Endothelial cell of umbilical vein (primary cell): Measurements from ENCODE around the gene PPP2R2C. TPM values are rescaled to one million over a fixed set of nuclear protein-coding genes. Genes with fewer than 3 reads are reported as not detected.

Experiments used
- BruUV-seq: library from RNA; stranded (reverse); fragments of 400-500 nt; replicated peaks from 2 replicates; lab custom pipeline; 2021; lab: Mats Ljungman, UMichigan
- CTCF ChIA-PET: fragments of 300-600, 350-600 bp; sonication (Branson Sonifier 250); formaldehyde crosslinking; loops from one replicate; lab custom pipeline; 2021; ENCODE audit warnings: antibody characterized with exemption, inconsistent platforms; lab: Charles Lee
- POLR2A ChIA-PET: fragments of 300-600, 350-600 bp; sonication (Branson Sonifier 250); formaldehyde crosslinking; loops from one replicate; lab custom pipeline; 2021; ENCODE audit warnings: antibody characterized with exemption, inconsistent platforms; lab: Charles Lee
- DNase-seq: peaks from one replicate; pipeline ENCODE4 v3.0.0-alpha.2; 2011; ENCODE audit warnings: low read depth, low spot score
- FAIRE-seq: peaks from 2 replicates; lab custom pipeline; 2011; peaks lifted over from hg19 to GRCh38; lab: Jason Lieb, UNC
- H2AFZ ChIP-seq: 2 replicates; pipeline ENCODE4 v1.6.0; 2012; ENCODE audit warnings: low read depth, low read length, control low read depth, inconsistent platforms
- H3K27ac ChIP-seq: 2 replicates; pipeline ENCODE4 v1.5.1; 2011; ENCODE audit warnings: low read depth, mild to moderate bottlenecking, control low read depth, low read length, moderate library complexity; ENCODE audit not compliant: insufficient read depth
- H3K27me3 ChIP-seq, 2 experiments: 2 replicates each; pipeline versions ENCODE4 v1.6.0 to v1.6.1; 2011; ENCODE audit warnings: low read length in 2 of 2, mixed read lengths in 1 of 2; ENCODE audit not compliant: control insufficient read depth in 2 of 2, insufficient read depth in 2 of 2
- H3K36me3 ChIP-seq, 2 experiments: 2 replicates in 1 of 2; 3 replicates in 1 of 2; pipeline ENCODE4 v1.5.1; 2011; ENCODE audit warnings: low read length in 2 of 2, mild to moderate bottlenecking in 1 of 2, moderate library complexity in 1 of 2; ENCODE audit not compliant: control insufficient read depth in 2 of 2, insufficient read depth in 2 of 2; ENCODE audit errors: extremely low read depth in 1 of 2
- H3K4me1 ChIP-seq: 3 replicates; pipeline ENCODE4 v1.5.1; 2011; ENCODE audit warnings: mild to moderate bottlenecking, low read length; ENCODE audit not compliant: control insufficient read depth, insufficient read depth; ENCODE audit errors: extremely low read depth
- H3K4me2 ChIP-seq: 2 replicates; pipeline ENCODE4 v1.6.1; 2011; ENCODE audit warnings: low read length, control low read depth, mixed read lengths; ENCODE audit not compliant: insufficient read depth
- H3K4me3 ChIP-seq, 3 experiments: fragments of 200-600 bp in 1 of 3; sonication (generic), shearing (Covaris generic) in 1 of 3; replicated peaks in 1 of 3; 2 replicates each; pipeline ENCODE4 v1.5.1; 2011 to 2016; ENCODE audit warnings: control low read depth in 3 of 3, low read length in 3 of 3, mild to moderate bottlenecking in 2 of 3, inconsistent platforms in 1 of 3, low read depth in 1 of 3, moderate library complexity in 1 of 3; ENCODE audit not compliant: insufficient read depth in 1 of 3
- H3K79me2 ChIP-seq: 2 replicates; pipeline ENCODE4 v1.6.0; 2012; ENCODE audit warnings: low read length, inconsistent platforms; ENCODE audit not compliant: control insufficient read depth, insufficient read depth
- H3K9ac ChIP-seq: replicated peaks from 2 replicates; pipeline ENCODE3; 2011; ENCODE audit warnings: low read length, control low read depth; ENCODE audit not compliant: insufficient read depth; ENCODE audit errors: extremely low read depth
- H3K9me1 ChIP-seq: replicated peaks from 3 replicates; pipeline ENCODE4 v1.6.0; 2011; ENCODE audit warnings: mild to moderate bottlenecking, low read length; ENCODE audit not compliant: control insufficient read depth, insufficient read depth; ENCODE audit errors: extremely low read depth
- H3K9me3 ChIP-seq: replicated peaks from 2 replicates; pipeline ENCODE4 v1.5.1; 2012; ENCODE audit warnings: low read length, inconsistent platforms; ENCODE audit not compliant: control insufficient read depth, insufficient read depth
- H4K20me1 ChIP-seq: replicated peaks from 2 replicates; pipeline ENCODE3; 2011; ENCODE audit warnings: mild to moderate bottlenecking, low read length; ENCODE audit not compliant: control insufficient read depth, insufficient read depth; ENCODE audit errors: extremely low read depth
- CTCF ChIP-seq, 2 donors: IDR thresholded peaks; 1 replicate in 1 of 2; 2 replicates in 1 of 2; pipeline ENCODE4 v1.5.1; 2011; ENCODE audit warnings: low read length in 2 of 2, mild to moderate bottlenecking in 2 of 2, moderate library complexity in 2 of 2, control low read depth in 1 of 2, inconsistent platforms in 1 of 2, low read depth in 1 of 2; ENCODE audit not compliant: insufficient read depth in 1 of 2; ENCODE audit errors: extremely low read depth in 1 of 2
- EZH2 ChIP-seq: IDR thresholded peaks from 2 replicates; pipeline ENCODE4 v1.6.1; 2012; ENCODE audit warnings: borderline replicate concordance, low read depth, mild to moderate bottlenecking, moderate library complexity, low read length, inconsistent platforms; ENCODE audit not compliant: severe bottlenecking
- FOS ChIP-seq: IDR thresholded peaks from 2 replicates; pipeline ENCODE4 v1.6.1; 2011; ENCODE audit warnings: mild to moderate bottlenecking, low read length, moderate library complexity, borderline replicate concordance; ENCODE audit not compliant: insufficient read depth
- GATA2 ChIP-seq: IDR thresholded peaks from 2 replicates; pipeline ENCODE4 v1.7.0; 2011; ENCODE audit warnings: low read depth, mild to moderate bottlenecking, moderate library complexity, mixed read lengths, low read length; ENCODE audit not compliant: insufficient read length, insufficient read depth
- JUN ChIP-seq: IDR thresholded peaks from 2 replicates; pipeline ENCODE4 v1.6.1; 2011; ENCODE audit warnings: borderline replicate concordance, low read depth; ENCODE audit not compliant: insufficient read length, insufficient read depth
- MYC ChIP-seq: IDR thresholded peaks from one replicate; pipeline ENCODE4 v1.6.1; 2011; ENCODE audit warnings: mild to moderate bottlenecking, low read depth, low read length
- POLR2A ChIP-seq: IDR thresholded peaks from 2 replicates; pipeline ENCODE4 v1.6.1; 2012; ENCODE audit warnings: low read depth, mild to moderate bottlenecking, control low read depth, low read length
- POLR2AphosphoS5 ChIP-seq: IDR thresholded peaks from 2 replicates; pipeline ENCODE4 v1.6.1; 2012; ENCODE audit warnings: low read depth, mild to moderate bottlenecking, control low read depth, low read length, moderate library complexity; ENCODE audit not compliant: insufficient read depth
- dilution Hi-C: fragments of 300-500 bp; cut with MboI; formaldehyde crosslinking; loops from one replicate; pipeline ENCODE4 v1.15.0; 2019; ENCODE audit warnings: low sequenced_read_pairs; ENCODE audit not compliant: extremely low pct_ligation_motif_present
- intact Hi-C: fragments of 100-400 bp; cut with micrococcal nuclease; formaldehyde crosslinking; loops from one replicate; pipeline ENCODE4 v1.10.0; 2022
- polyA plus RNA-seq, 4 experiments: library from polyadenylated mRNA; depleted of rRNA in 3 of 4; stranded (reverse) in 3 of 4; unstranded in 1 of 4; fragments of >200 nt; gene quantifications; 2 replicates each; pipeline versions ENCODE4 v1.2.1 to v1.2.3, GENCODE V29; 2011 to 2012; ENCODE audit warnings: missing spikeins in 1 of 4
- total RNA-seq: library from RNA; stranded (reverse); gene quantifications from 2 replicates; pipeline ENCODE4 v1.2.3, GENCODE V29; 2021
- TF ChIP-seq, protein P1 (sequence below): IDR thresholded peaks from 2 replicates; pipeline ENCODE4 v1.6.1; 2011; ENCODE audit not compliant: insufficient read depth, insufficient read length

Gene PPP2R2C
- total and polyA plus RNA-seq, 2 donors (not counting 3 experiments of a cell fraction or from before 2014, with no cell fraction given): 0.03 to 0.09 TPM

GRCh38 chr4:6469898-6470501 lies 2.4 kb downstream of the PPP2R2C start:
- Histone ChIP-seq H3K79me2 (no peaks in the 10 kb centered on the region), H3K27me3 (peaks cover 29 to 32% of the 10 kb centered on the region in 2 experiments), H3K9me1 (no peaks in the 10 kb centered on the region), H3K27ac (no peak overlapping the region), H3K36me3 (no peaks in the 10 kb centered on the region), H3K9ac (no peak overlapping the region), H3K4me2 (no peak overlapping the region), H3K4me3 (no peak overlapping the region), H2AFZ (no peak overlapping the region), H3K9me3 (no peaks in the 10 kb centered on the region), H3K4me1 (no peaks in the 10 kb centered on the region), H4K20me1 (peaks cover 3% of the 10 kb centered on the region)
- ChIA-PET CTCF (no interaction called here), POLR2A (no interaction called here)
- TF ChIP-seq POLR2A: no peak
- TF ChIP-seq JUN: no peak
- TF ChIP-seq FOS: no peak
- no peak for TF ChIP-seq EZH2
- TF ChIP-seq, protein P1, sequence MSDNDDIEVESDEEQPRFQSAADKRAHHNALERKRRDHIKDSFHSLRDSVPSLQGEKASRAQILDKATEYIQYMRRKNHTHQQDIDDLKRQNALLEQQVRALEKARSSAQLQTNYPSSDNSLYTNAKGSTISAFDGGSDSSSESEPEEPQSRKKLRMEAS: no peak
- no peak for TF ChIP-seq CTCF (IDR thresholded peaks at IDR 0.05; ENCODE audit: extremely low read depth in 1 of 2, insufficient read depth in 1 of 2, low read depth in 1 of 2, low read length in 2 of 2)
- TF ChIP-seq GATA2: no peak
- TF ChIP-seq MYC: no peak
- TF ChIP-seq POLR2AphosphoS5: no peak
- dilution Hi-C loops: no loop called here
- intact Hi-C loops: no loop called here
- BruUV-seq: no TSS peak
- DNase-seq: no peak
- no peak for FAIRE-seq
